HepG2 (cell line): ENCODE measurements around the gene TUBB. TPM values are rescaled to one million over a fixed set of nuclear protein-coding genes. Genes with fewer than 3 reads are reported as not detected.

Source experiments
- ATF7-NPFF ChIP-seq: sonication (generic); formaldehyde crosslinking; IDR thresholded peaks from 2 replicates; pipeline ENCODE4 v1.8.1; 2023; ENCODE audit warnings: mild to moderate bottlenecking, low read depth, missing genetic modification reagents, moderate library complexity
- HOMEZ ChIP-seq: IDR thresholded peaks from 2 replicates; pipeline ENCODE4 v1.6.1; 2016; ENCODE audit warnings: low read depth
- NKX3-1 ChIP-seq: sonication (generic); formaldehyde crosslinking; IDR thresholded peaks from 2 replicates; pipeline ENCODE4 v1.5.0; 2020; ENCODE audit warnings: missing genetic modification reagents
- SRF ChIP-seq: IDR thresholded peaks from 2 replicates; pipeline ENCODE4 v1.6.1; 2011; ENCODE audit warnings: mild to moderate bottlenecking, low read depth, low read length, moderate library complexity
- ZBTB20 ChIP-seq: sonication (generic); formaldehyde crosslinking; IDR thresholded peaks from 2 replicates; pipeline ENCODE4 v1.8.1; 2023; ENCODE audit warnings: missing genetic modification reagents, low read depth, mild to moderate bottlenecking, borderline replicate concordance
- ZBTB34 ChIP-seq: sonication (generic); formaldehyde crosslinking; IDR thresholded peaks from 2 replicates; pipeline ENCODE4 v1.8.0; 2022; ENCODE audit warnings: mild to moderate bottlenecking, missing genetic modification reagents
- polyA plus RNA-seq, 8 experiments: library from polyadenylated mRNA; depleted of rRNA in 3 of 8; stranded (reverse) in 7 of 8; unstranded in 1 of 8; fragments of >200 nt; fragmentation: Illumina TruSeq in 4 of 8; extraction: Trizol in 4 of 8; gene quantifications; 2 replicates each; pipeline versions ENCODE4 v1.2.1 to v1.2.3, GENCODE V29; 2011 to 2016; ENCODE audit warnings: low read depth in 4 of 8, missing spikeins in 1 of 8, mixed read lengths in 1 of 8; ENCODE audit not compliant: insufficient read depth in 1 of 8
- total RNA-seq, 5 experiments: library from RNA; depleted of rRNA; stranded (reverse); fragments of >200 nt; fragmentation: Illumina TruSeq; extraction: Trizol; gene quantifications; 2 replicates each; pipeline ENCODE4 v1.2.3, GENCODE V29; 2016; ENCODE audit warnings: low read depth in 1 of 5
- TF ChIP-seq, protein P1 (sequence below): sonication (generic); formaldehyde crosslinking; IDR thresholded peaks from 2 replicates; pipeline ENCODE4 v1.4.0; 2020; ENCODE audit warnings: missing genetic modification reagents

TUBB gene
- total and polyA plus RNA-seq, 2 of the 13 experiments (the other 11 are each of a cell fraction or from before 2014, with no cell fraction given), result 911 to 1,163 TPM

DNA sequence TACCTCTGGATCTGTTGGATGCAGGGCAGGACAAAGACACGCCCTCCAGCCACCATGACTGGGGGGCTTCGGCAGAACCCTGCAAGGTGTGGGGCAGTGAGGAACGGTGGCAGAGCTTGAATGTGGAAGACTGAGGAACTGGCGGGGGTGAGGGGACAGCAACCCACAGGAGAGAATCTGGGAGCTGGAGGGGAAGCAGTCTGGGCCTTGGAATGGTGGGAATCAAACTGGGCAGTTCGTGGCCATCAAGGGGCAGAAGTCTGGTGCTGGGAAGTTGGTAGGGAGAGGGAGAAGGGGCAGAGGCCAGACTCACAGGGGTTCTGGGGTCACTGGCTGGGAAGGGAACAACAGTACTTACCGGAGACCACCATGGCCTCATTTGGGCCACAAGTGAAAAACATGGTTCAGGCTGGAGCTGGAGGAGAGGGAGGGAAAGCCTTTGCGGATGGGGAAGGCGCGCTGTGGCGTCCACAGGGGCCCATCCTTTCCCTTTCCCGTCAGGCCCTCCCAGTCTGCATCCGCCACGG is 21.7 kb downstream of the TUBB start (continued):
- no peak for TF ChIP-seq ATF7-NPFF (CRISPR knock-in tag)
- peak; percentile 10; the same call in 1 of the 2 replicates for TF ChIP-seq HOMEZ (CRISPR knock-in tag)
- TF ChIP-seq ZBTB20 (CRISPR knock-in tag), result peak; percentile 57; the same call in 1 of the 2 replicates
- TF ChIP-seq, protein P1, sequence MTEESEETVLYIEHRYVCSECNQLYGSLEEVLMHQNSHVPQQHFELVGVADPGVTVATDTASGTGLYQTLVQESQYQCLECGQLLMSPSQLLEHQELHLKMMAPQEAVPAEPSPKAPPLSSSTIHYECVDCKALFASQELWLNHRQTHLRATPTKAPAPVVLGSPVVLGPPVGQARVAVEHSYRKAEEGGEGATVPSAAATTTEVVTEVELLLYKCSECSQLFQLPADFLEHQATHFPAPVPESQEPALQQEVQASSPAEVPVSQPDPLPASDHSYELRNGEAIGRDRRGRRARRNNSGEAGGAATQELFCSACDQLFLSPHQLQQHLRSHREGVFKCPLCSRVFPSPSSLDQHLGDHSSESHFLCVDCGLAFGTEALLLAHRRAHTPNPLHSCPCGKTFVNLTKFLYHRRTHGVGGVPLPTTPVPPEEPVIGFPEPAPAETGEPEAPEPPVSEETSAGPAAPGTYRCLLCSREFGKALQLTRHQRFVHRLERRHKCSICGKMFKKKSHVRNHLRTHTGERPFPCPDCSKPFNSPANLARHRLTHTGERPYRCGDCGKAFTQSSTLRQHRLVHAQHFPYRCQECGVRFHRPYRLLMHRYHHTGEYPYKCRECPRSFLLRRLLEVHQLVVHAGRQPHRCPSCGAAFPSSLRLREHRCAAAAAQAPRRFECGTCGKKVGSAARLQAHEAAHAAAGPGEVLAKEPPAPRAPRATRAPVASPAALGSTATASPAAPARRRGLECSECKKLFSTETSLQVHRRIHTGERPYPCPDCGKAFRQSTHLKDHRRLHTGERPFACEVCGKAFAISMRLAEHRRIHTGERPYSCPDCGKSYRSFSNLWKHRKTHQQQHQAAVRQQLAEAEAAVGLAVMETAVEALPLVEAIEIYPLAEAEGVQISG (CRISPR knock-in tag), result peak; percentile 13
- TF ChIP-seq ZBTB34 (CRISPR knock-in tag), result 0 out of 2 replicates have a peak, but pooled peaks have one; percentile 7
- no peak for TF ChIP-seq SRF
- TF ChIP-seq NKX3-1, result peak; percentile 87; the same call in 1 of the 2 replicates
